HG03460 (cell line): Measurements from ENCODE around the gene MPDZ.

Experiments used
- ATAC-seq: cut with Tn5 transposase; IDR thresholded peaks from one replicate; pipeline ENCODE4 v1.9.1; 2021; ENCODE audit not compliant: unreplicated experiment

The MPDZ gene, protein sequence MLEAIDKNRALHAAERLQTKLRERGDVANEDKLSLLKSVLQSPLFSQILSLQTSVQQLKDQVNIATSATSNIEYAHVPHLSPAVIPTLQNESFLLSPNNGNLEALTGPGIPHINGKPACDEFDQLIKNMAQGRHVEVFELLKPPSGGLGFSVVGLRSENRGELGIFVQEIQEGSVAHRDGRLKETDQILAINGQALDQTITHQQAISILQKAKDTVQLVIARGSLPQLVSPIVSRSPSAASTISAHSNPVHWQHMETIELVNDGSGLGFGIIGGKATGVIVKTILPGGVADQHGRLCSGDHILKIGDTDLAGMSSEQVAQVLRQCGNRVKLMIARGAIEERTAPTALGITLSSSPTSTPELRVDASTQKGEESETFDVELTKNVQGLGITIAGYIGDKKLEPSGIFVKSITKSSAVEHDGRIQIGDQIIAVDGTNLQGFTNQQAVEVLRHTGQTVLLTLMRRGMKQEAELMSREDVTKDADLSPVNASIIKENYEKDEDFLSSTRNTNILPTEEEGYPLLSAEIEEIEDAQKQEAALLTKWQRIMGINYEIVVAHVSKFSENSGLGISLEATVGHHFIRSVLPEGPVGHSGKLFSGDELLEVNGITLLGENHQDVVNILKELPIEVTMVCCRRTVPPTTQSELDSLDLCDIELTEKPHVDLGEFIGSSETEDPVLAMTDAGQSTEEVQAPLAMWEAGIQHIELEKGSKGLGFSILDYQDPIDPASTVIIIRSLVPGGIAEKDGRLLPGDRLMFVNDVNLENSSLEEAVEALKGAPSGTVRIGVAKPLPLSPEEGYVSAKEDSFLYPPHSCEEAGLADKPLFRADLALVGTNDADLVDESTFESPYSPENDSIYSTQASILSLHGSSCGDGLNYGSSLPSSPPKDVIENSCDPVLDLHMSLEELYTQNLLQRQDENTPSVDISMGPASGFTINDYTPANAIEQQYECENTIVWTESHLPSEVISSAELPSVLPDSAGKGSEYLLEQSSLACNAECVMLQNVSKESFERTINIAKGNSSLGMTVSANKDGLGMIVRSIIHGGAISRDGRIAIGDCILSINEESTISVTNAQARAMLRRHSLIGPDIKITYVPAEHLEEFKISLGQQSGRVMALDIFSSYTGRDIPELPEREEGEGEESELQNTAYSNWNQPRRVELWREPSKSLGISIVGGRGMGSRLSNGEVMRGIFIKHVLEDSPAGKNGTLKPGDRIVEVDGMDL (N-terminal part only)

GRCh38 chr9:13279284-13280141, at the start of gene MPDZ:
Gene MPDZ (minus strand): TSS chr9:13279692. CDS start chr9:13250315, 29,377 bp downstream.
- ATAC-seq: no peak

GRCh38 chr9:13324988-13325387, 45.5 kb upstream of the MPDZ start:
- no peak for ATAC-seq

DNA sequence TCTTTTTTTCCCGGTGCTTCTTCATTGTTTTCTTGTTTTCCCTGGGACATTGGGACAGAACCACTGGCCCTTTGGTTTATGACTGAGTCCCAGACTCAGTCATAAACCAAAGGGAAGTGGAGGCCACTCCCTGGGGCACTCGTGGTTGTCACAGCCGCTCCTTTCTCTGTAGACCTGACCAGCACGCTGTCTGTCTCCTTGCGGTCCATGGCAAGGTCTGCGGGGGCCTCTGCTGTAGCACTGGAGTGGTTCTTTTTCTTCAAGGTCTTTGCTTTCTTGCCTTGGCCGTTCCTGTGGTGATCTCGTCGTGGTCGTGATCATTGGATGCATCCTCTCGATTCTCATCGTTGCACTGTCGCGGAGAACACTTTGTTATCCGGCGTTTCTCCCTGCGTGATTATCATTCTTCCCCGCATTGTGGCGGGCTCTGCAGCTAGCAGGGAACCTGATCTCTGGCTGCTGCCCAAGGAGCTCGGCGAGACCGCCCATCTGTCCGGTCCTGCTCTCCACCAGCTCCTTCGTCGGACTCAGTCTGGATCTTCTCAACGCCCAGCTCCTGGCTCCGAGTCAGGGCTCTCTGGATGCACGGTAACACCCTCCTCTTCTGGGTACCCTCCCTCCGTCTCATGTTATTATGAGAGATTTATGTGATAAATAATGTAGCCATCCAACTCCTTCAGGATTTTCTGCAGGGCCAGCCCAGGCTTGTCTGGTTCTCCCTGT, 43.5 kb upstream of the MPDZ start:
- no peak for ATAC-seq

DNA sequence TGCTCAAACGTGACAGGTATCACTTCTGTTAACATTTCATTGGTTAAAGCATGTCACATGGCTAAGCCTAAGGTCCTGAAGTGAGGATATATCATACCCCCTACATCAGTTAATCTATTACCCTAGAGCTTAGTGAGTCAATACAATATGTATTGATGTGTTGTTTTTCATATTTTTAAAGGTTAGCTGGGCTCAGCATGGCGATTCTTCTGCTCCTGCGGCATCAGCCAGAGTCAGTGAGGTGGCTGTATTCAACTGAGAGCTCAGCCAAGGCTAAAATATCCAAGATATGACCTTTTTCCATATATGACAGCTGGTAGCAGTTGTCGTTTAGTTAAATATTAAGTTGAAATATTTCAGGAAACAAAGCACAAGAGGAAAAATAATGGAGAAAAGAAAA, 38.5 kb upstream of the MPDZ start:
- no peak for ATAC-seq

DNA sequence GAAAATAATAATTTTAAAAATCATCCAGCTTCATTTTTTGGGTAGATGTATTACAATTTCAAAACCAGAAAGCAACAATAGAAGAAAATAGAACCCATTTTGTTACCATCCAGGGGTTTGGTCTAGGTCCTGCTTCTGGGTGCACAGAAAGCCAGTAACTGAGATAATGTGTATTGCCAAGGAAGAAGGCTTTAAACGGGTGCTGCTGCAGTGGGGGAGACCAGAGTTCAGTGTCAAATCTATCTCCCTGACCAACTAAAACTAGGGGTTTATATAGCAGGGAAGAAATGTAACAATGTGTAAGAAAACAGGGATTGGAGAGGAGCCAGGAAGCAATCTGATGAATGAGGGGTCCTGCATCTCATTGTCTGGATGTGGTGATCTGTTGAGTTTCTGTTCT, 17.5 kb upstream of the MPDZ start:
- ATAC-seq: no peak

DNA sequence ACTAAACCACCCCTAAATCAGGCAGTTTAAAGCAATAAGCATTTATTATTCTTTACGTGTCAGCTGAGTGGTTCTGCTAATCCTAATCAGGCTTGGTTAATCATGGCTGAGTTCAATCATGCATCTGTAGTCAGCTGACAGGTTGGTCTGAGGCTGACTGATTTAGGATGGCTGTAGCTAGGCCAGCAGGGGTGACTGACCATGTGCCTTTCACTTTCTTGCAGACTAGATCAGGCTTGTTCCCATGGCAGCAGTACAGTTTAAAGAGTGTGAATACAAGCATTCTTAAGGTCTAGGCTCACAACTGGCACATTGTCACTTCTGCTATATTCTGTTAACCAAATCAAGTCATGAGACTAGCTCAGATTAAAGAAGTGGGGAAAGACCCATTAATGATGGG, 16.1 kb upstream of the MPDZ start:
- ATAC-seq: no peak

DNA sequence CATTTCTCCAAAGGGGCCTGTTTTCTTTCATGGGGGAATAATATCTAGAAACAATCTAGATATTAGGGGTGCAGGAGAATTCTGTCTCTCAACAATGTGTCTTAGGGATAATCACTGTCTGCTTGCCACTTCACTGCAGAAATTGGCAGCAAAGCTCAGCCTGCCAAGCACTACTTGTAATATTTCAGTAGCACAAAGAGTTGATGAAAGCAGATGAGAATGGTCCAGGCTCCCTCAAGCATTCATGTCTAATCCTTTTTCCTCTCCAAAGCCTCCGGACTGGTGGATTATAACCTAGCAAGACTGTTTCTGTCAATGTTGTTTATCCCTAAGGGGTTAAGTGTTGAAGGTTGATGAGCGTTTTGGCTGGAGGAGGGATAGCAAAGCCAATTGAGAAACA, 13.3 kb upstream of the MPDZ start:
- ATAC-seq: no peak

- no peak for ATAC-seq
Measured at GRCh38 chr9:13292158-13292557, 12.7 kb upstream of the MPDZ start.

GRCh38 chr9:13291718-13292117, 12.2 kb upstream of the MPDZ start:
- no peak for ATAC-seq

GRCh38 chr9:13284011-13284410, 4.5 kb upstream of the MPDZ start:
- no peak for ATAC-seq

DNA sequence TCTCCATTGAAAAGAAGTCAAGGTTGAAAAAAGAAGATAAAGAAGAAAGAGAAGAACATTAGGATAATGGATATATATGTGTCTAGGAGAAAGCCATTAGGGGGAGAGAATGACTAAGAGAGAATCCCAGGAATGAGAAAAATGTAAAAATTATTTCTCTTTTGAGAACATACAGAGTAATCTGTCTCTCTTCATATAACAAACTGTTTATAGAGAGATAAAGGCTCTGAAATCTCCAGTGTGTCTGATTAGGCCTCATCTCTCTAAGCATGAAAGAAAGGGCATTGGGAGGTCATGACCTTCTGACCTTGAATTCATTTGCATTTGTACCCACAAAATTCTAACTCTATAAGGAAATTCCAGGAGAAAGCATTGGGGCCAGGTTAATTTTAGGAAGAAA, 3.5 kb upstream of the MPDZ start:
- no peak for ATAC-seq

DNA sequence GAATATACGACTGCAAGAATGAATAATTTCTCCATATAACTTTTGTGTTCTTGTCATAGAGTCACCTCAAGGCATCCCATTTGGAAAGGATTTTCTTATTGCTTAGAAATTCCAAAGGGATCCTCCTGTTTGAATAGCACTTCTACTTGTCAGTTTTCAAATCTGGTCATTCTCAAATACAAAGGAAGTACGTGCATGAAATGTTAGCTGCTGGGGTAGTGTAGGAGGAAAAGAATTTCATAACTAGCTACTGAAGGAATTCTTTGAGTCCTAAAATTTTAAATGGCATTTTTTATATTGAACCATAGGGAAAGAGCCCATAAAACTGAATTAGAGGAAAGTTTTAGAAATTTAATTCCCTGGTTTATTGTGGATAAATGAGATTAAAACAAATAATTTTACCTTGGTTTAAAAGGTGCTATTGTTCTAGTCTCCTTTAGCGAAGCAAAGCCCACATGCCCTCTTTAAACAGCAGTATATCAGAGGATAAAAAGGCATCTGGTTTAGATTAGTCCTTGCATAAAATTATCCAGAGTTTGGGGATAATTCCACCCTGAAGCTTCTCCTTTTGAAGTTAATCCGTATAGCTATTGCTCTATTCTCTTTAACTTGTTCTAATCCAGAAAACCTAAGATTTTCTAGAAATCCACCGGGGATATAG, 2.0 kb upstream of the MPDZ start:
- ATAC-seq: no peak

DNA sequence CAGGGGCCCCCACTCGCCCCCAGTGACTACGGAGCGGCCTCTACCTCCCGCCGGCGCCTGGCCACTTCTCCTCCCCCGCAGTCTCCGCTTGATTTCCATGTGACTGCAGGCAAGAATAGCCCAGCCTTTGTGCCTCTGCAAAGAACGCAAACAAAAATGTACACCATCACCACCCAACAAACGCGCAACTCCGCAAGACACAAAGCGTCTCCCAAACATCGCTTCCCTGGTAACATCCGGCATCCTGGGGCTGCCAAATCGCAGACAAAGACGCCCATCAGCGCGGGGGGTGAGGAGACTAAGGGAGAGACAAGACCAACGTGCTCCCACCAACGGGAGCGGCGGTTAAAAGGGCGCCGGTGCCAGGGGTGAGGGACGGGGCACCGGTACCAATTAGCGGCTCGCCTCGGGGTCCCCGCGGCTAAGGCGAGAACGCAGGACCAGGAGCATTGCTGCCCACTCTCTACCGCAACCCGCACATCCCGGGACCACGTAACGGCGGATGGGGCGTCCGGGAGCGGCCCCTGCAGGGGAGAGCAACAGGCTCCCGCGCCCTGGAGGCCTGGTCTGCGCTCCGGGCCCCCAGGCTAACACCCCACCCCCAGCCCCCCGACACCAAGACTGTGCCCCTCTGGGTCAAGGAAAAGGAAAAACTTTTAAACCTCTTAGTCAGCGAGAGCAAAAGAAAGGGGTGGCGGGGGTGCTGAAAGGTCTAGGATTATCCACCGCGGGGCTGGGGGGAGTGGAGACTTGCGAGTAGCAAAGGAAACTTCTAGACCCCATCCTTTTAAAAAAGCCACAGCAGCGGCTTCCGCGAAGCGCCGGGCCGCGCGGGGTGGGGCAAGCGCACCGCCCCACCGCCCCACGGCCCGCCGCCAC, 885 bp downstream of the MPDZ start:
- no peak for ATAC-seq

DNA sequence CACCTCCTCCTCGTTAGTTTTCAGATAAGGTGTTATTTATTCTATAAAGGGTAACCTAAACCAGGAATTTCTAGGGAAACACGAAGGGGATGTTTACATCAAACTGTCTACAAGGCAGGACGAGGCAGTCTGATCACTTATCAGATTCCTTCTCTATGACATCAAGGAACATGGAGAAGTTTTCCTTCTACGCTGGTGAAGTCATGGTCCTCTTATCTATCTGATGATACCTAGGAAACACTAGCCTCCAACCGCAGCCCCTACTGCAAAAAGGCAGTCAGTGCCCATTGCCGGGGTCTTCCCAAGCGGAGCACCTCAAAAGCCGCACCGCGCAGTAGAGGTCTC, 1.5 kb downstream of the MPDZ start:
- no peak for ATAC-seq

GRCh38 chr9:13274886-13275641, 4.4 kb downstream of the MPDZ start:
- ATAC-seq: no peak

DNA sequence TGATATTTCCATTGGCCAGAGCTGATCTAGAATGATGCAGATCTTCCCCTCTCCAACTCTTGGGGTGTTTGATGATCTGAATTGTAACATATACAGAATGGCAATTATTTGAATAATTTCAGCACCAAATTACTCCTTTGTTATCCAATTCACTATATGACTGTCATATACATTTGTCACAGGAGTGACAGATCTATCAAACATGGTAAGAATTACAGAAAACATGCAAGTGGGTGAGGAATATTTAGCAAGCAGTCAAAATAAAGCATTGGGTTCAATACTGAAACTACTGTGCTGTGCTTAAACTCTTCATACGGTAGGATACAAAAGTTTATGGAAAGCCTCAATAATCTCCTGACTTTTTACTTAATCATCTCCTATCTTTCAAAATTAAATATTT, 8.8 kb downstream of the MPDZ start:
- no peak for ATAC-seq

GRCh38 chr9:13269589-13270452, 9.7 kb downstream of the MPDZ start:
- no peak for ATAC-seq
